Smooth muscle cell (in vitro differentiated cells): ENCODE data around the gene FAM219A. TPM values are rescaled to one million over a fixed set of nuclear protein-coding genes. Genes with fewer than 3 reads are reported as not detected.

Source experiments
- DNase-seq: peaks from one replicate; lab custom pipeline; 2025; ENCODE audit not compliant: unreplicated experiment; lab: John Stamatoyannopoulos, UW
- H2AFZ ChIP-seq: fragments of 200-600 bp; sonication (generic); 2 replicates; pipeline ENCODE4 v1.6.0; 2016; ENCODE audit warnings: antibody characterized with exemption, low read depth, mild to moderate bottlenecking
- H3F3A ChIP-seq: fragments of 200-600 bp; sonication (generic); 2 replicates; pipeline ENCODE4 v1.6.0; 2017; ENCODE audit warnings: antibody characterized with exemption, low read depth
- H3K27ac ChIP-seq: fragments of 200-600 bp; sonication (generic); 2 replicates; pipeline ENCODE4 v1.5.1; 2016; ENCODE audit warnings: low read depth, mild to moderate bottlenecking
- H3K27me3 ChIP-seq: fragments of 200-600 bp; sonication (generic); 2 replicates; pipeline ENCODE4 v1.6.1; 2016; ENCODE audit warnings: low read depth, mild to moderate bottlenecking
- H3K36me3 ChIP-seq: fragments of 200-600 bp; sonication (generic); 2 replicates; pipeline ENCODE4 v1.5.1; 2016; ENCODE audit warnings: low read depth
- H3K4me1 ChIP-seq: fragments of 200-600 bp; sonication (generic); 2 replicates; pipeline ENCODE4 v1.5.1; 2016; ENCODE audit warnings: low read depth
- H3K4me2 ChIP-seq: fragments of 200-600 bp; sonication (generic); 2 replicates; pipeline ENCODE4 v1.6.0; 2016; ENCODE audit warnings: mild to moderate bottlenecking
- H3K4me3 ChIP-seq: fragments of 200-600 bp; sonication (generic); 2 replicates; pipeline ENCODE4 v1.5.1; 2016; ENCODE audit warnings: mild to moderate bottlenecking
- H3K79me2 ChIP-seq: fragments of 200-600 bp; sonication (generic); 2 replicates; pipeline ENCODE4 v1.6.0; 2016; ENCODE audit warnings: low read depth, mild to moderate bottlenecking
- H3K9ac ChIP-seq: fragments of 200-600 bp; sonication (generic); 2 replicates; pipeline ENCODE4 v1.6.0; 2016; ENCODE audit warnings: low read depth
- H3K9me3 ChIP-seq: fragments of 200-600 bp; sonication (generic); replicated peaks from 2 replicates; pipeline ENCODE4 v1.5.1; 2016; ENCODE audit warnings: low read depth
- H4K20me1 ChIP-seq: fragments of 200-600 bp; sonication (generic); 2 replicates; pipeline ENCODE4 v1.6.0; 2016; ENCODE audit warnings: low read depth
- CTCF ChIP-seq: fragments of 200-600 bp; sonication (generic); IDR thresholded peaks from 2 replicates; pipeline ENCODE4 v1.5.1; 2017; ENCODE audit warnings: borderline replicate concordance, mild to moderate bottlenecking, antibody characterized with exemption; ENCODE audit not compliant: insufficient read depth, poor library complexity, severe bottlenecking
- WGBS: methylation state at CpG from one replicate; pipeline ENCODE4 v1.1.7; 2016; ENCODE audit warnings: low lambda C conversion rate; 5-methylcytosine and 5-hydroxymethylcytosine counted together
- polyA plus RNA-seq: library from polyadenylated mRNA; unstranded; fragments of >200 nt; fragmentation: Nextera tagmentation; extraction: Ambion mirVana; gene quantifications from 2 replicates; pipeline ENCODE4 v1.2.1, GENCODE V29; 2016
- total RNA-seq: library from RNA; depleted of rRNA; stranded (reverse); fragments of >200 nt; gene quantifications from 2 replicates; pipeline ENCODE4 v1.2.3, GENCODE V29; 2014

Gene FAM219A
- total and polyA plus RNA-seq, 2 experiments from 2014 or later: 13.3 to 29.5 TPM

DNA sequence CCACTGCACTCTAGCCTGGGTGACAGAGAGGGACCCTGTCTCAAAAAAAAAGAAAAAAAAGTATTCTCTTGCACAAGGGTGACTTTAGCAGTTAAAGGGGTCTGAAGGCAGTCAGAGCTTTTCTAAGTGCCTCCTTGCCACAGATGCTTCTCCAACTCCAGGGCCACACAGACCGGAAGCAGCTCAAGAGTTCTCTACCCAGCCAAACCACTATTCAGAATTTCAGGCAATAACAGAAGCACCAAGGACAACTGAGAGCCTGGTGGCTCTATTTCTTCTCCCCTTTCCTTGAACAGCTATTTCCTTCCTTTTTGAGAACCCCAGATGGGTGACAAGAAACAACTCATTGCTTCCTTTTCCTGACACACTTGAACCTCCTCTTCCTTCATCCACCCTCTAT, 2.2 kb downstream of the FAM219A start:
- no peak overlapping the region for H3K4me2 ChIP-seq
- no peaks in the 10 kb centered on the region for H3K27me3 ChIP-seq
- DNase-seq: no peak
- no peaks in the 10 kb centered on the region for H3K9me3 ChIP-seq
- H3K27ac ChIP-seq: no peak overlapping the region
- peaks cover 57% of the 10 kb centered on the region for H4K20me1 ChIP-seq
- peaks cover 11% of the 10 kb centered on the region for H3K4me1 ChIP-seq
- H3K79me2 ChIP-seq: peaks cover 66% of the 10 kb centered on the region
- no peak overlapping the region for H3K9ac ChIP-seq
- H2AFZ ChIP-seq: no peak overlapping the region
- 100% methylated on average over 1 of the region's 1 CpG for WGBS
- H3K4me3 ChIP-seq: no peak overlapping the region
- H3F3A ChIP-seq: no peaks in the 10 kb centered on the region
- no peaks in the 10 kb centered on the region for H3K36me3 ChIP-seq
- no peak for TF ChIP-seq CTCF

DNA sequence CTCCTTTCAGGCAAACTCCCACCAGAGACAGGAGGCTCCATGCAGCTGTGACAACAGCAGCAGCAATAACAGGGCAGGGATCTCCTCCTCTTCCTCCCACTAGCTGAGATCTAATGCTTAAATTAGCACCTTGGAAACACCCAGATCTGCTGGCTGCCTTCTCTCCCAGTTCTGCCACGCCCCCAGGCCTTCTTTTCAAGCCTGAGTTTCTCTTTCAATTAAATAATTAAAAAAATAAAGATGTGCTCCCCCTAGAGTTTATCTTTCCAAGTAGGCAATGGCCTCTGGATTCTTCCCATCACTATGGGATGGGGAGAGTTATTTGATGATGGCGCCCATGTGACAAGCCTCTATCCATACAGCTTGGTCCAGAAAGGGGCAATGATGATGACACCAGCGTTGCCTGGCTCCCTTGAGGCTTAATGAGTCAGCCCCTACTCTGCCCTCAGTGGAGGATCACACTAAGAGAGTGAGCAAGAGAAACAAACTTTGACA, 3.8 kb downstream of the FAM219A start:
- Histone ChIP-seq H3K27me3 (no peaks in the 10 kb centered on the region), H3K79me2 (peaks cover 82% of the 10 kb centered on the region), H3K9ac (no peak overlapping the region), H3K9me3 (no peaks in the 10 kb centered on the region), H3K27ac (no peak overlapping the region), H3K4me2 (no peak overlapping the region), H3K4me3 (no peak overlapping the region), H2AFZ (no peak overlapping the region), H3K36me3 (no peaks in the 10 kb centered on the region), H4K20me1 (peaks cover 73% of the 10 kb centered on the region), H3K4me1 (peaks cover 13% of the 10 kb centered on the region), H3F3A (no peaks in the 10 kb centered on the region)
- 75% methylated on average over 3 of the region's 3 CpGs for WGBS
- DNase-seq: no peak
- TF ChIP-seq CTCF: no peak

GRCh38 chr9:34452568-34452967, 5.8 kb downstream of the FAM219A start:
- peaks cover 99% of the 10 kb centered on the region for H3K79me2 ChIP-seq
- 97% methylated on average over 2 of the region's 2 CpGs for WGBS
- H3K4me1 ChIP-seq: peaks cover 13% of the 10 kb centered on the region
- H3K9ac ChIP-seq: no peak overlapping the region
- no peak overlapping the region for H3K4me2 ChIP-seq
- TF ChIP-seq CTCF: no peak
- DNase-seq: no peak
- no peak overlapping the region for H3K4me3 ChIP-seq
- no peak overlapping the region for H2AFZ ChIP-seq
- peaks cover 93% of the 10 kb centered on the region for H4K20me1 ChIP-seq
- H3K27me3 ChIP-seq: no peaks in the 10 kb centered on the region
- H3K27ac ChIP-seq: no peak overlapping the region
- H3F3A ChIP-seq: no peaks in the 10 kb centered on the region
- H3K9me3 ChIP-seq: no peaks in the 10 kb centered on the region
- H3K36me3 ChIP-seq: no peaks in the 10 kb centered on the region

- Histone ChIP-seq H3K9ac (no peak overlapping the region), H3K27me3 (no peaks in the 10 kb centered on the region), H3K4me1 (peaks cover 9% of the 10 kb centered on the region), H3K4me3 (no peak overlapping the region), H3K27ac (no peak overlapping the region), H2AFZ (no peak overlapping the region), H3F3A (no peaks in the 10 kb centered on the region), H4K20me1 (peaks cover 100% of the 10 kb centered on the region), H3K36me3 (no peaks in the 10 kb centered on the region), H3K9me3 (no peaks in the 10 kb centered on the region), H3K4me2 (no peak overlapping the region), H3K79me2 (peaks cover 92% of the 10 kb centered on the region)
- DNase-seq: no peak
- WGBS: 70% methylated on average over 3 of the region's 3 CpGs
- TF ChIP-seq CTCF: no peak
Observed at GRCh38 chr9:34451545-34451944, 6.8 kb downstream of the FAM219A start.
